Germinal center (tissue), 1 donor: ENCODE measurements around the gene TDRD7.

Experiments
- DNase-seq: peaks from one replicate; pipeline ENCODE4 v3.0.0; 2012; ENCODE audit warnings: mixed read lengths, low spot score

Gene TDRD7

DNA sequence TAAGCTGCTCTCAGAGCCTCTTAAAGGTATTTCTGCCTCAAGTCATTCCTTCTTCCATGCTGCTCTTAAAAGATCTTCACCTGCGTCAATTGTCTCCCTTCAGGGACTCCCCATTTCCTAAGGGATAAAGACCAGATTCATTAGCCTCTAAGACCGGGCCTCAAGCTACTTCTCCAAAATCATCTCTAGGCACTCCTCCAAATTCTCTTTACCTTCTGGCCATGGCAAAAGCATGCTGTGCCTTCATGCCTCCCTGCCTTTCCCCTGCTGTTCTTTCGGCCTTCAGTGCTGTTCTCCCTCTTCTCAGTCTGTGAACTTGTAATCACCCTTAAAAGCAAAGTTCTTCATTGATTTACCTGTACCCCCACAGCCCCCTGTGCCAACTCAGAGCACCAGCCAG is 93.9 kb downstream of the TDRD7 start:
- DNase-seq = no peak

DNA sequence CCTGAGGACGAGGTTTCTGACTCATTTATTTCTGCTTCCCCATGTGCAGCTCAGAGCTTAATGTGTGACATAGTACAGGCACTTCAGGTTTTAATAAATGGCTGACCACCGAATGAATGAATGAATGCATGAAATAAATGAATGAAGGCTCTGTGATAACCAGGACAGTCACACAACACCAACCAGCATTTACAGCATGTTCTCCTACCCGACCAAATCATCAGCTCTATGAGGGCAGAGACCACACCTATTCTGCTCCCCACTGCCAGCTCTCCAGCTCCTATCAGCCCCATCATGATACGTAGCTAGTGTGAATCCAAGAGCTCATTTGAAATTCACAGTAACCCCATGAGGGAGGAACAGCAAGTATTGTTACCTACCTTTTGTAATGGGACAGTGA is 94.4 kb downstream of the TDRD7 start:
- no peak for DNase-seq

DNA sequence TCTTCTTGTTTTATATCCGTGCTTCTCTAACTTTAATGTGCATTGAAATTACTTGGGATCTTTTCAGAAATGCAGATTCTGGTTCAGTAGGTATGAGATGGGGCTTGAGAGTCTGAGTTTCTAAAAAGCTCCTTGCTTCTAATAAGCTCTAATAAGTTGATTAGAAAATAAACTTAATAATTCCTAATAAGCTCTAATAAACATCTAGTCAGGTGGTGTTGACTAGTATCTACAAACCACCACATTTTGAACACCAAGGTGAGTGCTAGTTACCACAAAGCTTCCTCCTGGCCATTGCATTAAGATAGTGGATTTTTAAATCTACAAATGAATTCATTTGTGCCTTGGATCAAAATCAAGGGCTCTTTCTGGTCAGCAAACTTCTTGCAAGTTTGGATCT is 94.9 kb downstream of the TDRD7 start:
- no peak for DNase-seq

DNA sequence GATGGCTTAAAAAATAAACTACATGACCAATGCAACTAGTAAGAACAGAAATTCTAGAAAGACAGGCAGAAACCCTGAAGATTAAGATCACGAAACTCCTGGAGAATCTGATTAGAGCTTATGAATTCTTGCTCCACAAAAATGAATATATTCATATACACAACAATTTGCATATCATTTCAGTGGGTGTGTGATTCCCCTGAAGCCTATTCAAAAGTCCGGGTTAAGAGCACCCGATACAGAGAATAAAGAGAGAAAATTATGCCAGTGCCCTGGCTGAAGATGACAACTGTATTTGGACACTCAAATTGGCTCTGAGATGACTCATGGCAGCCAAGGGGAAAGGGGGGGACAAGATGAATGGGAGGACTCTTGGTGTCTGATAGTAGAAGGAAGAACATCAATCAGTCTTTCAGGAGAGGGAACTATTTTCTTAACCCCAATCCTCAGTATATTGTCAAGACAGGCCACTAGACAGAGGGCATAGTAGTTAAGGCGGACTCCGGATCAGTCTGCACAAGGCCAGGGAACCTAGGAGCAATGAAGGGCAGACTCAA is 95.6 kb downstream of the TDRD7 start:
- DNase-seq = no peak

DNA sequence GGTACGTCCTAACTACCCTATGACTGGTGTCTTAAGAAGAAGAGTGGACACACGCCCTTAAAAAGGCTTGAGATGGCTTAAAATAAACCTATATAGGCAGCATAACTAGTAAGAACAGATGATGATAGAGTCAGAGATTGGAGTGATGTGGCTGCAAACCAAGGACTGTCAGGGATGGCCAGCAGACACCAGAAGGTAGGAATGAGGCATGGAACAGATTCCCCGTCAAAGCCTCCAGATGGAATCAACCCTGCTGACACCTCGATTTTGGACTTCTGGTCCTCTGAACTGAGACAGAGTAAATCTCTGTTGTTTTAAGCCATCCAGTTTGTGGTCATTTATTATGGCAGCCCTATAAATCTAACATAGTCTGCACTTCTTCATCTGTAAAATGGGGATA is 97.0 kb downstream of the TDRD7 start:
- DNase-seq = no peak

DNA sequence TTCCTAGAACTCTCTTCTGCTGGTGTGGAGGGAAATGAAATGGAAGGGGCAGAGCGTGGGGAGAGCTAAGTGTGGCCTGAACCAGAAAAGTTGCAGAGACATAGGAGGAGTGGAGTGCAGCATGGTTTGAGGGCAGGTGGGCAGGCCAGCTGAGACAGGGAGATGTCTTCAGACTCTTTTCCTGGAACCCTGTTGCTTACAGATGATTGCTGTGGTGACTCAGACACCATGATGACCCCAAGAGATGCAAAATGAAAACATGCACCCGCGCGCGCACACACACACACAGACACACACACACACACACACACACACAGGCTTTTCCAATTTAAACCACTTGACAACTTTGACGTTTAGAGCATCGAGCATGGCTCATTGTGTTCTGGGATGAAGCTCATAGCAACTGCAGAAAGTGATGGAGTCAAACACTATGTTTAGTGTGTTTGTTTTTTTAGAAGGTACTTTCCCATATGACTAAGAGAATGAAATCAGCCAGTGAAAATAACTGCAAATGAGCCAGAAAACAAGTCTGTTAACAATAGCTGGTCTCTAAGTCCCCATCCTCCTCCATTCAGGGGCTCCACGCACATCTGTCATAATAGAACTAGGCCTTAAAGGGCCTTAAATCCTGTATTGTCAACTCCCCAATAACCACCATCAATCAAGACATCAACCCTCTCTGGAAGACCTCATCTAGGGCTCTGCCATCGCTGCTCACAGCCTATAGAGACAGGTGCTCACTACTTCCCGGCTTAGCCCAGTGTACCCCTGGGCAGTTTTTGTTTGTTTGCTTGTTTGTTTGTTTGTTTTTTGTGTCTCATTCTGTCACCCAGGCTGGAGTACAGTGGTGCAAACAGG is 99.1 kb downstream of the TDRD7 start:
- no peak for DNase-seq

DNA sequence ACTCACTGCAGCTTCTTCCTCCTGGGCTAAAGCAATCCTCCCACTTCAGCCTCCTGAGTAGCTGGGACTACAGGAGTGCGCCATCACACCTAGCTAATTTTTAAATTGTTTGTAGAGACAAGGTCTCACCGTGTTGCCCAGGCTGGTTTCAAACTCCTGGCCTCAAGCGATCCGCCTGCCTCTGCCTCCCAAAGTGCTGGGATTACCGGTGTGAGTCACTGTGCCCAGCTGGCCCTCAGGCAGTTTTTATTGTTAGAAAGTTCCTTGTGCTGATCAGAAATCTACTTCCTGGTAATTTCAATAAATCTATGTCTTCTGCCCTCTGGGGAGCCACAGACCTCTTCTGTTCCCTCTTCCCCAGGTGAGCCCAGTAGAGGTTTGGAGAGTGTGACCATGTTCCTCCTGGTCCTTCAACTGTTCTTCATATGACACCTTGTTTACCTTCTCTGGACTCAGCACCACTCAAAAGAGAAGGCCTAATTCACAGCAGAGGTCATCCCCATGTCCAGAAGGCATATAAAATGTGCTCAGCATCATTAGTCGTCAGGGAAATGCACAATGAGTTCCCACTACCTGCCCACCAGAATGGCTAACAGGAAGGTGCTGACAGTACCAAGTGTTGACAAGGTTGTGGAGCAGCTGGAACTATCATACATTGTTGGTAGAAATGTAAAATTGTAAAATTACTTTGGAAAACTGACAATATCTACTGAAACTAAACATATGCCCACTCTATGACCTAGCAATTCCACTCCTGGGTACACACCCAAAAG is 99.9 kb downstream of the TDRD7 start:
- no peak for DNase-seq

DNA sequence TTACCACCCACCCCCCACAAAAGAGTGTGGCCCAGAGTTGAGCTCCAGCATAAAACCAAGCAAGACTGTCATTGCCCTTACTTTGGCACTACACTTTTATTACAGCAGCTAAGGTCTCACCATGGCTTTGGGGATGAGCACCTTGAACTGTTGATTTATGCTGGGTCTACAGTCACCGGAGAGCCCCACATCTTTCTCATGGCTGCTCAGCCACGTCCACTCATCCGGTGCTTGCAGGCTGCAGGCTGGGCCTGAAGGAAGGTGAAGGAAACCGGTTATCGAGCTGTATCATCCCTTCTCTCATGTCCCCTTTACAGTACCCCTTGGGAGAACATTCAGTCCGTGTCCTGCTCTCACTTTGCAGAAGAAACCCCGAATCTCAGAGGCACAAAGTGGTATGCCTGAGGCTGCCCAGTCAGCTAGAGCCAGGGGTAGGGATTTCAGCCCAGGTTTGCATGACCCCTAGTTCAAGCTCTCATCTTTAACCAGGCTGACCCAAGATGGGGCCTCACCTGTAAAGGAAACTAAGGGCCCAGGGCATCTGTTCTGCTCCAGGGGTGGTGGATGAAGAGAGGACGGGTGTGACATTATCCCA is 101.2 kb downstream of the TDRD7 start:
- no peak for DNase-seq

DNA sequence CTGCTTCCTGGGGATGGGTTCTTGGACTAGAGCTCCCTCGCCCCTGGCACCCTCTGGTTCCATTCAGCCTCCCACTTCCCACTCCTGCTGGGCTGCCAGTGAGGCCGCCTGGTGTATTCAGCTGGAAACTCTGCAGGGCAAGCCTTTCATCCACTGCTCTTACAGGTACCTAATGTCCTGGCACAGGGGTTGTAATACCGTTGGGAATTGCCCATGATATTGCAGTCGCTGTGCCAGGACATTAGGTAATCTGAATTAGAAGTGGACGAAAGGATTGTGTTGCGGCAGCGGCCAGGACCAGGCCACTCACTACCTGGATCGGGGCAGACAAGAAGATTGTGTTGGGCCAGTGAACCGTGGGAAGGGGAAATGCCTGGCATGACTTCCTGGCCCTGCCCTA is 102.6 kb downstream of the TDRD7 start:
- no peak for DNase-seq

DNA sequence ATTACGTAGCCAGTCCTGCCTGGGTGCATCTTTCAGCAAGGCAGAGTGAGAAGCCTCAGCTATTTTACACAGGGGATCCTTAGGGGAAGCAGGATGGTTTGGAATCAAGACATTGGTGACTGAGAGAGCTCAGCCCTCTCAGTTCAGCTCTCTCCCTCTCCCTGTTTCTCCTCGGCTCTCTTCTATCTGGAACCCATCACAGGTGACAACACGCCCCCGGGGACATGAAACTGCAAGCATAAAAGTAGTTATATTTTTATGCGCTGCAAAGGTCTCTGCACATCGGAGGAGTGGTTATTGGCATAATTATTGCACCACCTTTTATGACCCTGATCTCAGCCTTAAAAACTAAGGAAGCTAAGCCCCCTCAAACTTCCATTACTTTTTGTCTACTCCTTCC is 103.8 kb downstream of the TDRD7 start:
- no peak for DNase-seq

DNA sequence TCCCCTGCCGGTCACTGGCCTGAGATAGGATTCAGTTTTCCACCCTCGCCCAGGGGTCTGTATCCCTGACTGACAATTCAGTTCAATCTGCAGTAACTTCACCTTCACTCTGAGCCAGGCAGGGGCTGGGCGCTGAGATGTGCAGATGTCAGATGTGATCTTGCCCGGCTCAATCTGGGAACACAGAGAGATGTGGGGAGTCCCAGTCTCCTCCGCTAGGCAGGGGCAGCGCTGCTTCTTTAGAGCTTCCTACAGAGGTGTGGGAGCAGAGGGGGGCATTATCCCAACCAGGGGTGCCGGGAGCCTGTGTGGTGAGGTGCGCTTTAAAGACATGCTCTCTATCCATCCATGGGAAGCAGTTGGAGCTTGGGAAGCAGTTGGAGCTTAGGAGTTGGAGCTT is 104.2 kb downstream of the TDRD7 start:
- DNase-seq = no peak

DNA sequence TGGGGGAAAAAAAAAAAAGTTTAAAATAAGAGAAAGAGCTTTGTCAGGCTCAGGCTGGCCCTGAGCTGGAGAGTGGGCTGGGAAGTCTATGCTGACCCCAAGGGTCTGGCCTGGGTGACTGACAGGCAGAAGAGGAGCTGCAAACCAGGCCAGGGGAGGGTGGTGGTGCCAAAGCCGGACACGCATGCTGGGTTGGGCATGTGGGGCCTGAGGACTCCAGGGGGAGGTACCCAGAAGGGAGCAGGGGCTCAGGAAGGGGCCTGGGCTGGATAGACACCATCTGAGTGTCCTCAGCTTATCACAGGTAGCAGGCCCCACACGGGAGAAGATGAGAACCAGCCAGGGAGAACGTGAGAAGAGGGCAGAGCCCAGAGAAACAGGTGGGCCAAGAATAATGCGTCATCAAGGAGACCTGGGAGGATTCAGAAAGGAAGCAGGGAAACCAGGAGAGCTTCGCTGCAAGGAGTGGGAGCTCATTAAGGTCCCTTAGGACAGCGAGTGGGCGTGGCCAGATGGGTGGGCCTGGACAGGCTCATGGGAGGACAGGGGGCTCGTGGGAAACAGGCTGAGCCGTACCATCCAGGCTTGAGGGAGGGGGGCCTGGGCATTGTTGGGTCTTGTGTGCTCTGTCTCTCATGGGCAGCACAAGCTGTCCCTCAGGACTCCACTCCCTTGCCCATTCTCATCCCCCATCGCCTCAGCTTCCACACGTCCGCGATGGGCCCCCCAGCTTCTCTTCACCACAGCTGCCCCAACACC is 105.6 kb downstream of the TDRD7 start:
- DNase-seq = no peak

DNA sequence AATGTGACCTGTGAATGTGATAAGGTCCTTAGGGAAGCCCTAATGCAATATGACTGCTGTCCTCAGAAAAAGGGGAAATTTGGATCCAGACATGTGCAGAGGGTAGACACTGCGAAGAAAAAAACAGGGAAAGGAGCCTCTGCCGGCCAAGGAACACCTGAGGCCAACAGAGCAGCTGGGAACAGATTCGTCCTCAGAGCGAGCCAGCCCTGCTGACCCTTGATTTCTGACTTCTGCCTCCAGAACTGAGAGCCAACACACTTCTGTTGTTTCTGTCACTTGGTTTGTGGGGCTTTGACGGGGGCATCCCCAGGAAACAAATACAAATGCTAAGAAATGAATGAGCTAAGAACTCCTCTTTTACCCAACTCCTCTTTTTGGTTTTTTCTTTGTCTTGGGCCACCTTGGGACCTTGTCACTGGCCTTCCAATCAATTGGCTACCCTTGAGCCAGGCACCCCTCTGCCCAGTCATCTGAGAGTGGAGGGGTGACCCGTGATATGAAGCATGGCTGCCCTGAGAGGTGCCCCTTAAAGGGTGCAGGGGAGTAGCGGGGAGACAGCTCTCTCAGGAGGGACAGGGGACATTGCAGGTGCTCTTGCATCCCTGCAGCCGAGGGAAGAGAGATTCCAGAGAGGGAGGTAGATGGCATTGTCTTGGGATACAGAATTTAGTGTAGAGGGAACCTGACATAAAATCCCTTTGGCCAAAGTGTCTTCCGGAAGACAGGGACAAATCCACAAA is 106.4 kb downstream of the TDRD7 start:
- no peak for DNase-seq

DNA sequence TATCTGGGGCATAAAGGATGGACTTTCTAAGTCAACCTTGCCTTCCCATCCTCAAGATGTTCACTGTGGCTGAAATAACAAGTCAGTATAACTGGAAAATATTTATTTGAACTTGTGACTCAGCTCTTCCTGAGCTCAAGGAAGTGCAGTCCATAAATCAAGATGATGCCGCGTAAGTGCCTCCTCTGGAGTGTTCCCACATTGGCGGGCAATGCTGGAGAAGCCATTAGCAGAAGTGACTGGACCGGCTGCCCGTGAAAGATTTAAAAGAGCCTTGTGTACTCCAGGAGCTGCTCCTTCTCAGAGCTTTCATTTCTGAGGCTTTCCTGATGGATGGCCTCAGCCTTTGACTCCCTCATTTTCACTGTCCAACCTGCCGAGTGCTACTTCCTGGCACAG is 107.0 kb downstream of the TDRD7 start:
- DNase-seq = no peak

DNA sequence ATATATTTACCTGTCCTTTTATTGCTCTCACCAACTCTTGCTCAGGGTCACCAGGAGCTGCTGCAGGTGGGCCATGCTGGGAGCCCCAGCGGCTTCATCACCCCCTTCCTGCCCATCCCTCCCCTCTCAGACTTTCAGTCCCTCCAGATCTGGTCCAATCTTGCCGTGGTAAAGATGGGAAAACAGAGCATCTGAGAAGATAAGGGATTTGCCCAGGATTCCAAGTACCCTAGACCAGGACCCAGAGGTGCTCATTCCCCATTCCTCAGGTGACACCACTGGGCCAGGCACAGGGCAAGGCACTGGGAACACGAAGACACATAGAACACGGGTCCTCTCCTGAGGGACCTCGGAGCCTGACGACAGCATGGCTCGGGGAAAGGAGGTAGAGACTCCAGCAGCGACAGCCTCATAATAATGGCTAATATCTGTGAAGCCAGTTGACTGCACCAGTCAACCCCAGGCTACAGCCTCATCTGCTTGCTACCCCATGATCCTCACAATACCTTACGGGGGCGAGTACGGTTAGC is 107.6 kb downstream of the TDRD7 start:
- no peak for DNase-seq

DNA sequence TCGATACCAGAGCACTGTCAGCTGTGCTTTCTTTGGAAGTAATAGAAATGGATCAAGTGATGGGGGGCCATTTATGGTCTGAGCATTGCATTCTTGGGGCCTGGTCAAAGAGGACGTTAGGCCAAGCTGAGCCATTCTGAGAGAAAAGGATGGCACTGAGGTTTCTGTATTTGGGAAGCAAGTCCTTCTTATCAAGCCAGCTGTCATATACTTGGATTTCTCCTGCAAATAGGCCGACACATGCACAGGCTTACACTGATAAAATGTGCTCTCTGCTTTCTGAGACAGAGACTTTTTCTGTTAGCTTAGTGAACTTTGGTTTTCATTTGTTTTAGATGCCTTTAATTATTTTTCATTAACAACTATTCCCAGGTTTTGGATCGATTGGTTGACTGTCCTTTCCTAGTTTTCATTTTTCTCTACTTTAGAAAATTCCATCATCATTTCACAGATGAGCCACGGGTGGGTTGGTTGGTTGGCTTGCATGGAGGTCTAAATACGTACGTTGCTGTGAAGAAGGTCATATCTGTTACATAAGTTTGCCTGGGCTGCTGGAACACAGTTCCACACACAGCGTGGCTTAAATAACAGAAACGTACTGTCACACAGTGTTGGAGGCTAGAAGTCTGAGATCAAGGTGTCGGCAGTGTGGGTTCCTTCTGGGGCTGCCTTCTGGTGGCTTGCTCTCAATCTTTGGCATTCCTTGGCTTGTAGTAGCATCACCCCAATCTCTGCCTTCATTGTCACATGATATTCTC is 109.9 kb downstream of the TDRD7 start:
- DNase-seq = no peak

DNA sequence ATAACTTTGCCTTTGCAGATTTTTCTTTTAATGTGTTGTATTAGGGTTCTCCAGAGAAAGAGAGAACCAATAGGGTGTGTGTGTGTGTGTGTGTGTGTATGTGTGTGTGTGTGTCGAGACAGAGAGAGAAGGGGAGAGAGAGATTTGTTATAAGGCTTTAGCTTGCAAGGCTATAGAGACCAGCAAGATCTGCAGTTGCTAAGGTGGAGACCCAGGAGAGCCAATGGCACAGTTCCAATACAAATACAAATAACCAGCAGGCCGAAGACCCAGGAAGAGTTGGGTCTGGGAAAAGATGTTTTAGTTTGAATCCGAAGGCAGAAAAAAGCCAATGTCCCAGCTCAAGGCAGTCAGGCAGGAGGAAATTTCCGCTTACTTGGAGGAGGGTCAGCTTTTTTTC is 112.5 kb downstream of the TDRD7 start:
- DNase-seq = no peak

DNA sequence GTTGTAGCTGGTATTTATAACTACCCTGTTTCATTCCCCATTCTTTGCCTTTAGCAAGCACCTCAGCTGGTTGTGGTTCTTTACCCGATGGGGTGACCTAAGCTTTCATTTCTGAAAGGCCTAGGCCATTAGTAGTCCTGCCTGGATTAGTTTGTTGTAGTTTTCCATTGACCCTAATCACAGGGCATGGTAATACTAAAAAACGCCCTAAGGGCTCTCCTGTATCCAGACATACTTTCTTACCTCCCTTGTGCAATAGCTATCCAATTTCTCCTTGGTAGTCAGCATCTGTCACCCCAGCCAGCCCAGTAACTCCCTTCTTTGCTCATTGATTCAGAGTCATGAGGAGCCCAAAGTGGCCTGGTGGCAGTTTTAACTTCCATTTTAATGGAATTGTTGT is 113.6 kb downstream of the TDRD7 start:
- no peak for DNase-seq

DNA sequence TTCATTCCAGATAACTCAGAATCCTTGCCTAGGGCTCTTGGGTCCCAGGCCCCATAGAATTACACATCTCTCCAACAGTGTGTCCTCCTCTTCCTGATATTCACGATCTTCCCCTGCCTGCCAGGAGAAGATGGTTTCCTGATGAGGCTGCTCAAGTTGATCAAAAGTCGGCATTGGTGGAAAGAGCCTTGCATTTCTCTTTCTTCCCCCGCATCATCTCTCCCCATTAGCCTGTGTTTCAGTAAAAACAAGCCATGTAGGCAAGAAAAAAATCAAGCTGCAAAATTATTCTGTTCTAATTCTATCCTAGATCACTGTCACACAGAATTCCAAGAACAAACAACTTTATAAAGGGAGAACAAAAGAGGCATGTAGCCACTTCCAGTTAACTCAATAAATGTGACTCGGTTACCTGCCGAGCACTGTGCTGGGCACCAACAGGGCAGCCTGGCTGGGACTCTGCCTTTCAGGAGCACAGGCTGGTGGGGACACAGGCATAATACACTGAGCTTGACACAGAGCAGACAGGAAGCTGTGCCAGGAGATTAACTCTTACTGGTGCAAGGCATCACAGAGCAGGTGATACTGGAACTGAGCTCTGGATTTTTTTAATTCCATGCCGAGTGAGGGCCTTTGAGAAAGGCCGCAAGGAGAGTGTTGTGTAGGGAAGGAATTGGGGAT is 115.1 kb downstream of the TDRD7 start:
- no peak for DNase-seq
